ENCODE results near the gene LRRC10B. TPM values are rescaled to one million over a fixed set of nuclear protein-coding genes. Genes with fewer than 3 reads are reported as not detected.

LRRC10B gene
- polyA plus RNA-seq, 2 of the 4 experiments (the other 2 are of a cell fraction) = 0.03 to 0.04 TPM

- H3K27ac ChIP-seq = no peak overlapping the region
- WGBS (ENCODE audit: missing lambda C conversion rate) = 64% methylated on average over 8 of the region's 8 CpGs
- no peak for TF ChIP-seq JUN (IDR thresholded peaks at IDR 0.05)
- TF ChIP-seq, protein P1, sequence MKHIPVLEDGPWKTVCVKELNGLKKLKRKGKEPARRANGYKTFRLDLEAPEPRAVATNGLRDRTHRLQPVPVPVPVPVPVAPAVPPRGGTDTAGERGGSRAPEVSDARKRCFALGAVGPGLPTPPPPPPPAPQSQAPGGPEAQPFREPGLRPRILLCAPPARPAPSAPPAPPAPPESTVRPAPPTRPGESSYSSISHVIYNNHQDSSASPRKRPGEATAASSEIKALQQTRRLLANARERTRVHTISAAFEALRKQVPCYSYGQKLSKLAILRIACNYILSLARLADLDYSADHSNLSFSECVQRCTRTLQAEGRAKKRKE (CRISPR knock-in tag; IDR thresholded peaks at IDR 0.05; ENCODE audit: low read depth) = no peak
- TF ChIP-seq, protein P2, sequence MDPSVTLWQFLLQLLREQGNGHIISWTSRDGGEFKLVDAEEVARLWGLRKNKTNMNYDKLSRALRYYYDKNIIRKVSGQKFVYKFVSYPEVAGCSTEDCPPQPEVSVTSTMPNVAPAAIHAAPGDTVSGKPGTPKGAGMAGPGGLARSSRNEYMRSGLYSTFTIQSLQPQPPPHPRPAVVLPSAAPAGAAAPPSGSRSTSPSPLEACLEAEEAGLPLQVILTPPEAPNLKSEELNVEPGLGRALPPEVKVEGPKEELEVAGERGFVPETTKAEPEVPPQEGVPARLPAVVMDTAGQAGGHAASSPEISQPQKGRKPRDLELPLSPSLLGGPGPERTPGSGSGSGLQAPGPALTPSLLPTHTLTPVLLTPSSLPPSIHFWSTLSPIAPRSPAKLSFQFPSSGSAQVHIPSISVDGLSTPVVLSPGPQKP (IDR thresholded peaks at IDR 0.05; ENCODE audit: low read depth, low read length) = no peak
- no peak for TF ChIP-seq NPAS2 (CRISPR knock-in tag; IDR thresholded peaks at IDR 0.05; ENCODE audit: borderline replicate concordance)
- TF ChIP-seq EHMT2 (IDR thresholded peaks at IDR 0.05; ENCODE audit: low read depth) = no peak
- no peak for TF ChIP-seq ZC3H11A (IDR thresholded peaks at IDR 0.05)
- TF ChIP-seq HDAC2 (IDR thresholded peaks at IDR 0.05) = no peak
- TF ChIP-seq CHD4 (IDR thresholded peaks at IDR 0.05; ENCODE audit: borderline replicate concordance) = no peak
- no peak for TF ChIP-seq CHD2 (IDR thresholded peaks at IDR 0.05; ENCODE audit: low read length, partially characterized antibody)
- TF ChIP-seq MAFK (IDR thresholded peaks at IDR 0.05; ENCODE audit: partially characterized antibody) = no peak
- TF ChIP-seq CEBPB (IDR thresholded peaks at IDR 0.05) = no peak
- TF ChIP-seq RFX5 (IDR thresholded peaks at IDR 0.05) = no peak
- TF ChIP-seq, protein P3, sequence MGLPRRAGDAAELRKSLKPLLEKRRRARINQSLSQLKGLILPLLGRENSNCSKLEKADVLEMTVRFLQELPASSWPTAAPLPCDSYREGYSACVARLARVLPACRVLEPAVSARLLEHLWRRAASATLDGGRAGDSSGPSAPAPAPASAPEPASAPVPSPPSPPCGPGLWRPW (IDR thresholded peaks at IDR 0.05) = no peak
- TF ChIP-seq RCOR1 (IDR thresholded peaks at IDR 0.05; ENCODE audit: low read depth, low read length) = no peak
- TF ChIP-seq HOXA7 (CRISPR knock-in tag; IDR thresholded peaks at IDR 0.05) = no peak
- TF ChIP-seq EP300 (IDR thresholded peaks at IDR 0.05) = no peak
- H3K4me1 ChIP-seq = peaks cover 14% of the 10 kb centered on the region
- no peak for DNase-seq (ENCODE audit: low read depth in 1 of 2, low spot score in 1 of 2)
- no peak overlapping the region for H3K4me3 ChIP-seq
- ATAC-seq = no peak
- no peak overlapping the region for H3K4me2 ChIP-seq
- H3K9me3 ChIP-seq = no peaks in the 10 kb centered on the region
- no peak for FAIRE-seq
- ChIA-PET CTCF (interaction anchor here (1.0 to 3.6 kb wide), 4 partner anchors 13 to 103 kb away, joined by 3 to 18 read pairs (median 10); no protein-coding TSS in a partner anchor), POLR2A (no interaction called here)
Observed at GRCh38 chr11:61549177-61549576, 40.6 kb downstream of the LRRC10B start.

GRCh38 chr11:61549662-61550568 is 41.4 kb downstream of the LRRC10B start:
- DNase-seq (ENCODE audit: low read depth in 1 of 2, low spot score in 1 of 2) (no peak), ATAC-seq (0 out of 6 replicates have a peak, but pooled peaks of 1 of the 2 experiments have one; percentile 4), FAIRE-seq (no peak)
- TF ChIP-seq, protein P4, sequence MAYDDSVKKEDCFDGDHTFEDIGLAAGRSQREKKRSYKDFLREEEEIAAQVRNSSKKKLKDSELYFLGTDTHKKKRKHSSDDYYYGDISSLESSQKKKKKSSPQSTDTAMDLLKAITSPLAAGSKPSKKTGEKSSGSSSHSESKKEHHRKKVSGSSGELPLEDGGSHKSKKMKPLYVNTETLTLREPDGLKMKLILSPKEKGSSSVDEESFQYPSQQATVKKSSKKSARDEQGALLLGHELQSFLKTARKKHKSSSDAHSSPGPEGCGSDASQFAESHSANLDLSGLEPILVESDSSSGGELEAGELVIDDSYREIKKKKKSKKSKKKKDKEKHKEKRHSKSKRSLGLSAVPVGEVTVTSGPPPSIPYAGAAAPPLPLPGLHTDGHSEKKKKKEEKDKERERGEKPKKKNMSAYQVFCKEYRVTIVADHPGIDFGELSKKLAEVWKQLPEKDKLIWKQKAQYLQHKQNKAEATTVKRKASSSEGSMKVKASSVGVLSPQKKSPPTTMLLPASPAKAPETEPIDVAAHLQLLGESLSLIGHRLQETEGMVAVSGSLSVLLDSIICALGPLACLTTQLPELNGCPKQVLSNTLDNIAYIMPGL (CRISPR knock-in tag; IDR thresholded peaks at IDR 0.05; ENCODE audit: borderline replicate concordance) = no peak
- TF ChIP-seq MYC (IDR thresholded peaks at IDR 0.05; ENCODE audit: borderline replicate concordance, low read length) = no peak
- TF ChIP-seq RFX5 (IDR thresholded peaks at IDR 0.05) = no peak
- TF ChIP-seq, protein P5, sequence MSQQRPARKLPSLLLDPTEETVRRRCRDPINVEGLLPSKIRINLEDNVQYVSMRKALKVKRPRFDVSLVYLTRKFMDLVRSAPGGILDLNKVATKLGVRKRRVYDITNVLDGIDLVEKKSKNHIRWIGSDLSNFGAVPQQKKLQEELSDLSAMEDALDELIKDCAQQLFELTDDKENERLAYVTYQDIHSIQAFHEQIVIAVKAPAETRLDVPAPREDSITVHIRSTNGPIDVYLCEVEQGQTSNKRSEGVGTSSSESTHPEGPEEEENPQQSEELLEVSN (IDR thresholded peaks at IDR 0.05; ENCODE audit: borderline replicate concordance, low read depth) = no peak
- TF ChIP-seq MAZ (IDR thresholded peaks at IDR 0.05; ENCODE audit: borderline replicate concordance, low read depth, low read length) = no peak
- Histone ChIP-seq H3K27ac (no peak overlapping the region; a peak in 1 of 6 replicates), H3K4me1 (peaks cover 10% of the 10 kb centered on the region), H3K4me3 (no peak overlapping the region), H3K9me3 (no peaks in the 10 kb centered on the region), H3K4me2 (no peak overlapping the region)
- ChIA-PET POLR2A (no interaction called here), CTCF (interaction anchor here (1.0 to 3.6 kb wide), 4 partner anchors 12 to 104 kb away, joined by 3 to 18 read pairs (median 10); no protein-coding TSS in a partner anchor)
- WGBS (ENCODE audit: missing lambda C conversion rate) = 72% methylated on average over 18 of the region's 23 CpGs
